ENCODE results near the gene LAMA2. TPM values are rescaled to one million over a fixed set of nuclear protein-coding genes. Genes with fewer than 3 reads are reported as not detected.

LAMA2 gene
- polyA plus RNA-seq, 1 of the 3 experiments (the other 2 are of a cell fraction) = 0.92 TPM

DNA sequence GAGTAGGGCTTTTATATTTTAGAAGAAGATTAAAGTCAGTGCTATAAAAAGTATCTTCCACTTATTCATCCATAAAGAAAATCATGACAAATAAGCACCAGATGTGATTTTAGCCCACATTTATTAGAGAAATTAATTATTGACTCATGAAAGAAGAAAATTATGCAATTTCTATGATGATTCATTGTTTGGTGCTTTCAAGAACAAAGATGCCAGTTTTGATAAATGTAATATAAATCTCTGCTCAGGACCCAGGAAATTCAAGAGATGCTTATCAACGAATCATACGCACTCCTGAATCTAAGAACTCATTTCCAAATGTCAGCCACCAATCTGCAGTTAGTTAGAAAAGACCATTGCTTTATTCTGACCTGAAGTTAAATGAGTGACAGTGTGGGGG, 615.6 kb downstream of the LAMA2 start (continued):
- TF ChIP-seq, protein P1, sequence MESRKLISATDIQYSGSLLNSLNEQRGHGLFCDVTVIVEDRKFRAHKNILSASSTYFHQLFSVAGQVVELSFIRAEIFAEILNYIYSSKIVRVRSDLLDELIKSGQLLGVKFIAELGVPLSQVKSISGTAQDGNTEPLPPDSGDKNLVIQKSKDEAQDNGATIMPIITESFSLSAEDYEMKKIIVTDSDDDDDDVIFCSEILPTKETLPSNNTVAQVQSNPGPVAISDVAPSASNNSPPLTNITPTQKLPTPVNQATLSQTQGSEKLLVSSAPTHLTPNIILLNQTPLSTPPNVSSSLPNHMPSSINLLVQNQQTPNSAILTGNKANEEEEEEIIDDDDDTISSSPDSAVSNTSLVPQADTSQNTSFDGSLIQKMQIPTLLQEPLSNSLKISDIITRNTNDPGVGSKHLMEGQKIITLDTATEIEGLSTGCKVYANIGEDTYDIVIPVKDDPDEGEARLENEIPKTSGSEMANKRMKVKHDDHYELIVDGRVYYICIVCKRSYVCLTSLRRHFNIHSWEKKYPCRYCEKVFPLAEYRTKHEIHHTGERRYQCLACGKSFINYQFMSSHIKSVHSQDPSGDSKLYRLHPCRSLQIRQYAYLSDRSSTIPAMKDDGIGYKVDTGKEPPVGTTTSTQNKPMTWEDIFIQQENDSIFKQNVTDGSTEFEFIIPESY (IDR thresholded peaks at IDR 0.05; ENCODE audit: borderline replicate concordance, low read depth) = 0 out of 2 replicates have a peak, but pooled peaks have one; percentile 32
- TF ChIP-seq, protein P2, sequence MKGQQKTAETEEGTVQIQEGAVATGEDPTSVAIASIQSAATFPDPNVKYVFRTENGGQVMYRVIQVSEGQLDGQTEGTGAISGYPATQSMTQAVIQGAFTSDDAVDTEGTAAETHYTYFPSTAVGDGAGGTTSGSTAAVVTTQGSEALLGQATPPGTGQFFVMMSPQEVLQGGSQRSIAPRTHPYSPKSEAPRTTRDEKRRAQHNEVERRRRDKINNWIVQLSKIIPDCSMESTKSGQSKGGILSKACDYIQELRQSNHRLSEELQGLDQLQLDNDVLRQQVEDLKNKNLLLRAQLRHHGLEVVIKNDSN (IDR thresholded peaks at IDR 0.05; ENCODE audit: borderline replicate concordance, low read depth) = no peak
- TF ChIP-seq NRF1 (IDR thresholded peaks at IDR 0.05; ENCODE audit: low read depth, low read length) (no peak), FOSL2 (IDR thresholded peaks at IDR 0.05; ENCODE audit: borderline replicate concordance, low read depth) (peak; percentile 92), POLR2AphosphoS5 (IDR thresholded peaks at IDR 0.05; ENCODE audit: low read depth, low read length) (peak; percentile 67; the same call in 1 of the 2 replicates), EZH2phosphoT487 (IDR thresholded peaks at IDR 0.05; ENCODE audit: borderline replicate concordance, low read depth) (no peak), JUND (IDR thresholded peaks at IDR 0.05) (peak; percentile 98), NFIC (IDR thresholded peaks at IDR 0.05; ENCODE audit: borderline replicate concordance) (peak; percentile 76), SMC3 (IDR thresholded peaks at IDR 0.05; ENCODE audit: low read depth, low read length) (no peak), RFX5 (IDR thresholded peaks at IDR 0.05; ENCODE audit: low read length) (no peak)
- TF ChIP-seq, protein P3, sequence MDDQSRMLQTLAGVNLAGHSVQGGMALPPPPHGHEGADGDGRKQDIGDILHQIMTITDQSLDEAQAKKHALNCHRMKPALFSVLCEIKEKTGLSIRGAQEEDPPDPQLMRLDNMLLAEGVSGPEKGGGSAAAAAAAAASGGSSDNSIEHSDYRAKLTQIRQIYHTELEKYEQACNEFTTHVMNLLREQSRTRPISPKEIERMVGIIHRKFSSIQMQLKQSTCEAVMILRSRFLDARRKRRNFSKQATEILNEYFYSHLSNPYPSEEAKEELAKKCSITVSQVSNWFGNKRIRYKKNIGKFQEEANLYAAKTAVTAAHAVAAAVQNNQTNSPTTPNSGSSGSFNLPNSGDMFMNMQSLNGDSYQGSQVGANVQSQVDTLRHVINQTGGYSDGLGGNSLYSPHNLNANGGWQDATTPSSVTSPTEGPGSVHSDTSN (IDR thresholded peaks at IDR 0.05) = peak; percentile 96
- TF ChIP-seq, protein P4, sequence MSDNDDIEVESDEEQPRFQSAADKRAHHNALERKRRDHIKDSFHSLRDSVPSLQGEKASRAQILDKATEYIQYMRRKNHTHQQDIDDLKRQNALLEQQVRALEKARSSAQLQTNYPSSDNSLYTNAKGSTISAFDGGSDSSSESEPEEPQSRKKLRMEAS (IDR thresholded peaks at IDR 0.05; ENCODE audit: low read depth) = no peak
- TF ChIP-seq, protein P5, sequence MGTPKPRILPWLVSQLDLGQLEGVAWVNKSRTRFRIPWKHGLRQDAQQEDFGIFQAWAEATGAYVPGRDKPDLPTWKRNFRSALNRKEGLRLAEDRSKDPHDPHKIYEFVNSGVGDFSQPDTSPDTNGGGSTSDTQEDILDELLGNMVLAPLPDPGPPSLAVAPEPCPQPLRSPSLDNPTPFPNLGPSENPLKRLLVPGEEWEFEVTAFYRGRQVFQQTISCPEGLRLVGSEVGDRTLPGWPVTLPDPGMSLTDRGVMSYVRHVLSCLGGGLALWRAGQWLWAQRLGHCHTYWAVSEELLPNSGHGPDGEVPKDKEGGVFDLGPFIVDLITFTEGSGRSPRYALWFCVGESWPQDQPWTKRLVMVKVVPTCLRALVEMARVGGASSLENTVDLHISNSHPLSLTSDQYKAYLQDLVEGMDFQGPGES (IDR thresholded peaks at IDR 0.05; ENCODE audit: low read depth, low read length) = no peak

DNA sequence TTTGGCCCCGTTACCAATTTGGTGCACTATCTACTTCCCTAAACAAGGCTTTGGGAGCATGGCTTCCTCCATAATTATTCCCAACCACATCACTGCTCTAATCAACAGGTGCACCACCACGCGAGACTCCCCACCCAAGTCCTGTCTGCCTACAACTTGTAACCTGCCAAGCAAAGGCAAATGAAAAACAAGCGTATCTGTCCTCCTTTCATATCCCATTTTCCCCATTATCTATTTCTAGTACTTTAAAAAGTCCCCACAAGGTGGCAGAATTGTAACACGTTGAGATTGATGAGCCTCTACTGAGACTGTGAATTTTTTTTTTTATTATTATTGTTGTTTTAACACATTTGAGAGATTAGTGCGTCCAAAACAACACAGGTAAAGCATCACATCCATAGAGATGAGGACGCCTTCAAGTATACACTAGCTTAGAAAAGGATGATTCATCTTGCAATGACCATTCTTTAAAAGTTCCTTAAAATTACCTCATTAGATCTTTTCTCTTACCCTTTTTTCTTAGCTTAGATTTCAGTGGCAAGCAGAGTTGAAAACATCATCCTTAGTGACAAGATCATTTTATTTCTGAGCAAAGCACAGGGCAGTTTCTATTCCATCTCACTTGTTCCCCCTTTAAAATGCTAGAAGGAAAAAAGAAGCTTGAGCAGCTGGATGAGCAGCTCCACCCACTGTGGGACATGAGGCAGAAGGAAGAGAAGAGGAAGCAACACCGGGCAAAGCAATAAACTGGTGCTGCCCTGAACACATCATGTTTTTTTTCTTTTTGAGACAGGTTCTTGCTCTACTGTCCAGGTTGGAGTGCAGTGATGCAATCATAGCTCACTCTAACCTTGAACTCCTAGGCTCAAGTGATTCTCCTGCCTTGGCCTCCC, 616.3 kb downstream of the LAMA2 start:
- Histone ChIP-seq H3K4me3 (ENCODE audit: low read depth in 2 of 2, low read length in 1 of 2) (peak overlapping the region; percentile 32 to 42; a peak in 3 of 4 replicates), H4K20me1 (ENCODE audit: insufficient read depth) (no peaks in the 10 kb centered on the region), H3K27me3 (ENCODE audit: insufficient read depth) (no peaks in the 10 kb centered on the region), H3K9ac (peak overlapping the region; percentile 50; the same call in 1 of the 2 replicates), H3K4me2 (peak overlapping the region; percentile 76), H3K9me3 (no peaks in the 10 kb centered on the region), H3K27ac (ENCODE audit: low read depth in 2 of 2, low read length in 1 of 2) (peak overlapping the region; percentile 50 to 99; a peak in 3 of 4 replicates), H2AFZ (ENCODE audit: low read depth) (no peak overlapping the region), H3K79me2 (ENCODE audit: insufficient read depth) (no peaks in the 10 kb centered on the region), H3F3A (replicated peaks; ENCODE audit: insufficient read depth) (peaks cover 77% of the 10 kb centered on the region), H3K36me3 (replicated peaks in 1 of 2; ENCODE audit: control insufficient read depth in 1 of 2, insufficient read depth in 2 of 2, low read length in 1 of 2) (peaks cover 0 to 3% of the 10 kb centered on the region in 2 experiments), H3K9me2 (no peaks in the 10 kb centered on the region), H3K4me1 (ENCODE audit: control insufficient read depth in 1 of 2, insufficient read depth in 2 of 2, low read depth in 1 of 2, low read length in 1 of 2) (peaks cover 0 to 46% of the 10 kb centered on the region in 2 experiments)
- peak; percentile 70 for TF ChIP-seq RAD21 (IDR thresholded peaks at IDR 0.05; ENCODE audit: low read length)
- no peak for TF ChIP-seq MEF2A (IDR thresholded peaks at IDR 0.05; ENCODE audit: borderline replicate concordance, low read depth)
- TF ChIP-seq, protein P6, sequence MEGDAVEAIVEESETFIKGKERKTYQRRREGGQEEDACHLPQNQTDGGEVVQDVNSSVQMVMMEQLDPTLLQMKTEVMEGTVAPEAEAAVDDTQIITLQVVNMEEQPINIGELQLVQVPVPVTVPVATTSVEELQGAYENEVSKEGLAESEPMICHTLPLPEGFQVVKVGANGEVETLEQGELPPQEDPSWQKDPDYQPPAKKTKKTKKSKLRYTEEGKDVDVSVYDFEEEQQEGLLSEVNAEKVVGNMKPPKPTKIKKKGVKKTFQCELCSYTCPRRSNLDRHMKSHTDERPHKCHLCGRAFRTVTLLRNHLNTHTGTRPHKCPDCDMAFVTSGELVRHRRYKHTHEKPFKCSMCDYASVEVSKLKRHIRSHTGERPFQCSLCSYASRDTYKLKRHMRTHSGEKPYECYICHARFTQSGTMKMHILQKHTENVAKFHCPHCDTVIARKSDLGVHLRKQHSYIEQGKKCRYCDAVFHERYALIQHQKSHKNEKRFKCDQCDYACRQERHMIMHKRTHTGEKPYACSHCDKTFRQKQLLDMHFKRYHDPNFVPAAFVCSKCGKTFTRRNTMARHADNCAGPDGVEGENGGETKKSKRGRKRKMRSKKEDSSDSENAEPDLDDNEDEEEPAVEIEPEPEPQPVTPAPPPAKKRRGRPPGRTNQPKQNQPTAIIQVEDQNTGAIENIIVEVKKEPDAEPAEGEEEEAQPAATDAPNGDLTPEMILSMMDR (IDR thresholded peaks at IDR 0.05) = peak; percentile 74
- TF ChIP-seq RFX5 (IDR thresholded peaks at IDR 0.05; ENCODE audit: low read length) = no peak
- TF ChIP-seq SMC3 (IDR thresholded peaks at IDR 0.05; ENCODE audit: low read depth, low read length) = peak; percentile 35
- ChIA-PET CTCF (interaction anchor here (0.6 to 1.9 kb wide), 19 partner anchors 10 to 1373 kb away, joined by 3 to 6 read pairs (median 3); no protein-coding TSS in a partner anchor), POLR2A (no interaction called here)
- DNase-seq = peak; percentile 9
- 5% methylated on average over 8 of the region's 8 CpGs for WGBS (ENCODE audit: low lambda C conversion rate)

Measured in SK-N-SH (cell line).